OCI-LY7 (cell line): ENCODE data around the gene ITGA8.

Experiments used
- CTCF ChIP-seq: fragments of 200-600 bp; sonication (generic); conservative IDR thresholded peaks from 2 replicates; pipeline ENCODE4 v1.5.1; 2014; ENCODE audit warnings: mild to moderate bottlenecking, antibody characterized with exemption, low read length, moderate library complexity, mixed read lengths
- EZH2phosphoT487 ChIP-seq: fragments of 200-600 bp; sonication (generic); IDR thresholded peaks from 2 replicates; pipeline ENCODE4 v1.6.1; 2018; ENCODE audit warnings: low read depth, borderline replicate concordance, mild to moderate bottlenecking, mixed run types, antibody characterized with exemption, low read length, moderate library complexity, mixed read lengths

GRCh38 chr10:15483215-15484075 lies 236.3 kb downstream of the ITGA8 start:
- no peak for TF ChIP-seq CTCF
- no peak for TF ChIP-seq EZH2phosphoT487
